ENCODE data around the gene MGAT3. TPM values are rescaled to one million over a fixed set of nuclear protein-coding genes. Genes with fewer than 3 reads are reported as not detected.
"Not testable (repeated sequence)": the region's sequence is repeated elsewhere in the genome, so short reads cannot be mapped to it uniquely, and the experiment has no call there.

MGAT3 gene
- polyA plus RNA-seq (2011; rRNA removed) (0.10 and 0.15 TPM in 2 replicates), polyA minus RNA-seq (2011; rRNA and poly(A)+ RNA removed) (0.22 and 0.28 TPM in 2 replicates)

- peaks cover 57% of the 10 kb centered on the region for H3K27me3 ChIP-seq (ENCODE audit: control insufficient read depth, insufficient read depth, low read length)
- H3K4me3 ChIP-seq (ENCODE audit: low read depth, low read length): peak within 1 kb of the TSS; percentile 7; the same call in 1 of the 2 replicates
- CTCF ChIA-PET: no interaction called here
- POLR2A ChIA-PET: no interaction called here
- TF ChIP-seq CTCF (IDR thresholded peaks at IDR 0.05; ENCODE audit: low read depth, low read length): no peak
- H3K27ac ChIP-seq (ENCODE audit: low read depth, low read length): no peak within 1 kb of the TSS
- H3K9me3 ChIP-seq (ENCODE audit: control insufficient read depth, insufficient read depth, low read length): peaks cover 5% of the 10 kb centered on the region; the same call in 1 of the 2 replicates
- DNase-seq (ENCODE audit: low read depth, low spot score): no peak
Measured at GRCh38 chr22:39456522-39457197, at the start of gene MGAT3. Gene MGAT3, plus strand, starts transcription at chr22:39457012. Its CDS starts 30,336 bp downstream, at chr22:39487348.

GRCh38 chr22:39408173-39408572, 48.6 kb upstream of the MGAT3 start:
- Histone ChIP-seq H3K4me3 (ENCODE audit: low read depth, low read length) (no peak overlapping the region), H3K27me3 (ENCODE audit: control insufficient read depth, insufficient read depth, low read length) (no peaks in the 10 kb centered on the region), H3K27ac (ENCODE audit: low read depth, low read length) (no peak overlapping the region), H3K9me3 (ENCODE audit: control insufficient read depth, insufficient read depth, low read length) (no peaks in the 10 kb centered on the region)
- CTCF ChIA-PET: no interaction called here
- no peak for TF ChIP-seq CTCF (IDR thresholded peaks at IDR 0.05; ENCODE audit: low read depth, low read length)
- no peak for DNase-seq (ENCODE audit: low read depth, low spot score)
- POLR2A ChIA-PET: no interaction called here

GRCh38 chr22:39408807-39409206, 48.0 kb upstream of the MGAT3 start:
- POLR2A ChIA-PET: no interaction called here
- no peak overlapping the region for H3K4me3 ChIP-seq (ENCODE audit: low read depth, low read length)

GRCh38 chr22:39409516-39410029, 47.2 kb upstream of the MGAT3 start:
- ChIA-PET POLR2A (no interaction called here), CTCF (no interaction called here)
- Histone ChIP-seq H3K9me3 (ENCODE audit: control insufficient read depth, insufficient read depth, low read length) (no peaks in the 10 kb centered on the region), H3K27ac (ENCODE audit: low read depth, low read length) (no peak overlapping the region), H3K4me3 (ENCODE audit: low read depth, low read length) (no peak overlapping the region), H3K27me3 (ENCODE audit: control insufficient read depth, insufficient read depth, low read length) (no peaks in the 10 kb centered on the region)
- no peak for DNase-seq (ENCODE audit: low read depth, low spot score)
- no peak for TF ChIP-seq CTCF (IDR thresholded peaks at IDR 0.05; ENCODE audit: low read depth, low read length)

More at GRCh38 chr22:39408807-39409206, 48.0 kb upstream of the MGAT3 start:
- CTCF ChIA-PET: no interaction called here
- Histone ChIP-seq H3K27ac (ENCODE audit: low read depth, low read length) (no peak overlapping the region), H3K9me3 (ENCODE audit: control insufficient read depth, insufficient read depth, low read length) (no peaks in the 10 kb centered on the region), H3K27me3 (ENCODE audit: control insufficient read depth, insufficient read depth, low read length) (no peaks in the 10 kb centered on the region)
- no peak for DNase-seq (ENCODE audit: low read depth, low spot score)
- no peak for TF ChIP-seq CTCF (IDR thresholded peaks at IDR 0.05; ENCODE audit: low read depth, low read length)

- DNase-seq (ENCODE audit: low read depth, low spot score): no peak
- no peaks in the 10 kb centered on the region for H3K9me3 ChIP-seq (ENCODE audit: control insufficient read depth, insufficient read depth, low read length)
- no peaks in the 10 kb centered on the region for H3K27me3 ChIP-seq (ENCODE audit: control insufficient read depth, insufficient read depth, low read length)
- TF ChIP-seq CTCF (IDR thresholded peaks at IDR 0.05; ENCODE audit: low read depth, low read length): no peak
- H3K4me3 ChIP-seq (ENCODE audit: low read depth, low read length): no peak overlapping the region
- no peak overlapping the region for H3K27ac ChIP-seq (ENCODE audit: low read depth, low read length)
- ChIA-PET POLR2A (interaction anchor here (0.7 kb wide), 1 partner anchor 11 kb away, joined by 3 read pairs; the partner anchor contains the start of gene TAB1), CTCF (interaction anchor here (0.5 to 1.4 kb wide), 4 partner anchors 11 to 87 kb away, joined by 3 to 8 read pairs (median 4); partner anchors contain the start of gene TAB1)
Measured at GRCh38 chr22:39410264-39410663, 46.5 kb upstream of the MGAT3 start.

- not testable (repeated sequence) for H3K4me3 ChIP-seq (ENCODE audit: low read depth, low read length); DNase-seq (ENCODE audit: low read depth, low spot score); H3K9me3 ChIP-seq (ENCODE audit: control insufficient read depth, insufficient read depth, low read length); H3K27me3 ChIP-seq (ENCODE audit: control insufficient read depth, insufficient read depth, low read length); H3K27ac ChIP-seq (ENCODE audit: low read depth, low read length)
- ChIA-PET CTCF (interaction anchor here (1.3 to 1.5 kb wide), 2 partner anchors 92 to 103 kb away, joined by 3 to 4 read pairs; partner anchors contain the start of gene RPL3), POLR2A (interaction anchor here (0.6 to 1.6 kb wide), 5 partner anchors 12 to 108 kb away, joined by 4 to 8 read pairs (median 6); partner anchors contain the start of genes RPL3 and TAB1)
Measured at GRCh38 chr22:39411828-39412365, 44.9 kb upstream of the MGAT3 start.

GRCh38 chr22:39413204-39413603, 43.6 kb upstream of the MGAT3 start:
- H3K27me3 ChIP-seq (ENCODE audit: control insufficient read depth, insufficient read depth, low read length); DNase-seq (ENCODE audit: low read depth, low spot score); H3K4me3 ChIP-seq (ENCODE audit: low read depth, low read length); H3K27ac ChIP-seq (ENCODE audit: low read depth, low read length); H3K9me3 ChIP-seq (ENCODE audit: control insufficient read depth, insufficient read depth, low read length): not testable (repeated sequence)
- CTCF ChIA-PET: interaction anchor here (1.3 to 2.1 kb wide), 4 partner anchors 93 to 116 kb away, joined by 3 to 7 read pairs (median 4); partner anchors contain the start of gene RPL3
- POLR2A ChIA-PET: interaction anchor here (1.3 to 1.6 kb wide), 2 partner anchors 13 to 94 kb away, joined by 7 to 8 read pairs; partner anchors contain the start of genes RPL3 and TAB1
